ENCODE measurements around the gene POLR1C.
"Not testable (repeated sequence)": the region's sequence is repeated elsewhere in the genome, so short reads cannot be mapped to it uniquely, and the experiment has no call there.

Gene POLR1C

DNA sequence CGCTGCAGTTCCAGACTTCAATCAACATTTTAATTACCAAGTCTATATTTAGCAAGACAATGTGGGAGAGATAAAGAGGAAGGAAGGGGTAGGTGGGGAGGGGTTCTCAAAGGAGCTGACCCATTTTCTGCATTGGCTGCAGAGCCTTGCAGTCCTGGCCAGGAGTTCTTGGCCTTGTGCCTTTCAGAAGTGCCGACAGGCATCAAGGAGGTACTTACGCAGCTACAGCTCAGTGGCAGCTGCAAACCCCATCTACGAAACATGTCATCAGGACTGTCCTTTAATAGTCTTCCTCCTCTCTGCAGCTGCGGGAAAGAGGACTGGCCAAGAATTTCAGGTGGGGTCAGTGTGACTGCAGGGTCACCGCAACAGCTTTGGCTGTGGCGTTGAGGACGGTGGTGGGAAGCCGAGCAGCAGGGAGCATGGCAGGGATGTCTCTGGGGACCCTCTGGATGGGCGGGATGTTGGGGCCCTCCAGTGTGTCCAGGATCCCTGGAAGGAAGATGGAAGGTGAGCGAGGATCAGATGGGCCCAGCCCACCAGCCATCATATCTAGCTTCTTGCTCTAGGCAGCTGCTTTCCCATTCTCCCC lies 5.0 kb upstream of the POLR1C start:
- no peak for DNase-seq

DNA sequence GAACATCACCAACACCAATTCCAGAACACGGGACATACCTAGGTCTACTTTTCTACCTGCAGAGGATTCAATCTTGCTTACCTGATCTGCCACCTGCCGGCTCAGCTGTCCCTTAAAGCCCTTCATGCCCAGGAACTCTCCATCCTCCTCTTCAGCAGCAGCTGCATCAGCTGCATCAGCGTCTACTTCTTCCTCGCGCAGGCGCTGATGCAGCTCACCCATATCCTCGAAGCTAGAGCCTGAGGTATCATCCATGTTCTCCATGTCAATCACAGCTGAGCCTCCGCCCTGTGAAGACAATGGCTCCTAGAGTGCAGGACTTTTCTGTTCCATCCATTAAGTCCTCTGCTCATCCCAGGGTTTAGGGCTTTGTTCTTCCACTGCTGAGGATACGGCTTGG lies 1.1 kb upstream of the POLR1C start:
- no peak for DNase-seq

DNA sequence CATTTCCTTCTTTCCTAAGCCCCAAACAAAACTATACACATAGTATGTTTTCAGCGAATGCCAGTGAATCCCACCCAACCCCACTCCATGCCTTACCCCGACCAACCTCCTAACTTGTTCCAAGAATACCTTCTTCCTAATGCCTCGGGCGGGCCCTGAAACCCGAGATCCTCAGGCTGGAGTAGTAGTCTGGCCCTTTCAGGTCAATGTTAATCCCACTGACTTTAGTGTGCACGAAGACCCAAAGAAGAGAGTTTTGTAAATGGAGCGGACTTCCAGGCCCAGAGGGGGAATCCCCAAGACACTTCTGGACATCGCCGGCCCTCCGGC lies 557 bp upstream of the POLR1C start:
- no peak for DNase-seq

DNA sequence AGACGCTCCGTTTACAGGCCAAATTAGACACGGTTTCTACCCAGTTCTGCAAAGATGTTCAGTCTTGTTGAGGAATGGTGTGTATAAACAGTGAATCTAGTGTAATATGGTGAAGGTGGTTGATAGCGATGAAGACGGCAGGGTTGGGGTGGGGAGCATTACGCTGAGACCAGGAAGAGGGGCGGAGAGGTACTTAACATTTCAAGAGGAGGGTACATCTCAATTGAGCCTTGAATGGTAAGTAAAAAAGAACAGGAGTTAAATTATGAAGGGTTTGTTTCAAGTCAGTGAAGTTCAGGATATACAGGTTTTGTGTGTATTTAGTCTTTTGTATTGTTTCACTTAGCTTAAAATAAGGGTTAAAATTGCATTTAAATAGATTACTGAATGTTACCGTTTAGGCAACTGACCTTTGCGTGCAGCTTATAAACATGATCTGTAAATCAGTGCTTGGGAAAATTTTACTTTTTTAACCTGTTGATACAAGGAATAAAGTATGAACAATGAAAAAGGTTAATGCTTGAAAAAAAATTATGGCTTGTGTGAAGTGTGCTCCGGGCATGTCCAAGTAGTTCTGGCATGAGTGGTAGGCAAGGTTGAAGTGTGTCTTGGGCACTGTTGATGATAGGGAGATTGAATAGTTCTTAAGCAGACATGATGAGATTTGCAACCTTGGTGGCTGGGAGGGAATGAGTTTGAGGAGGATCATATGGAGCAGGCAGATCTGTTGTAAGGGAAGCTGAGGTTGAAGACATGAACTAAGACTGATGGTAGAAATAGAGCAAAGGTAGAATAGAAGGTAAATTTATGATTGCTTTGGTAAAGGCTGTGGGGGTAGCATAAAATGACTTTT lies 842 bp downstream of the POLR1C start:
- no peak for DNase-seq

DNA sequence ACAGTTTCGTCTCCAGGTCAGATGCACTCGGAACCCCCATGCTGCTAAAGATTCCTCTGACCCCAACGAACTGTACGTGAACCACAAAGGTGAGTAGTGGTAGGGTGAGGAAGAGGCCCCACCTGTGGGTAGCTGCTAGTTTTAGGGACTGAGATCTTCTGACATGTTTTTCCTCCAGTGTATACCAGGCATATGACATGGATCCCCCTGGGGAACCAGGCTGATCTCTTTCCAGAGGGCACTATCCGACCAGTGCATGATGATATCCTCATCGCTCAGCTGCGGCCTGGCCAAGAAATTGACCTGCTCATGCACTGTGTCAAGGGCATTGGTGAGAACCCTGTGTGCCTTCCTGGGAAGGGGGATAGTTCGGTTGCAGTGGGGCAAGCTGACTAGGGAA lies 3.2 kb downstream of the POLR1C start:
- no peak for DNase-seq

DNA sequence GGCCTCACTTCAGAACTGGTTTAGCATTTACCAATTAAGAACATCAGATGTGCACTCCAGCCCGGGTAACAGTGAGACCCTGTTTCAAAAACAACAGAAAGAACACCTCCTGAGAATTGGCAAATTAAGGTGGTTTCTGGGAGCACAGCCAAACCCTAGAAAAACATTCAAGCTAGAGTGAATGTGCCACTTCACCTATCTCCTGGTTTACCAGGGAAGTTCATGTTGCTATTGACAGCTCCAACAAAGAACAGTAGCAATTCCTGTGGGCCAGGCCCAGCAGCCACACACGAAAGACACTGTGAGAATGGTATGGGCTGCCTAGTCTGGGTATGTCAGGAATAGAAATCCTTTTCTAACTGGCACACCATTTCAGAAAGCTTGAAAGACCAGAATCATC lies 4.9 kb downstream of the POLR1C start:
- no peak for DNase-seq

DNA sequence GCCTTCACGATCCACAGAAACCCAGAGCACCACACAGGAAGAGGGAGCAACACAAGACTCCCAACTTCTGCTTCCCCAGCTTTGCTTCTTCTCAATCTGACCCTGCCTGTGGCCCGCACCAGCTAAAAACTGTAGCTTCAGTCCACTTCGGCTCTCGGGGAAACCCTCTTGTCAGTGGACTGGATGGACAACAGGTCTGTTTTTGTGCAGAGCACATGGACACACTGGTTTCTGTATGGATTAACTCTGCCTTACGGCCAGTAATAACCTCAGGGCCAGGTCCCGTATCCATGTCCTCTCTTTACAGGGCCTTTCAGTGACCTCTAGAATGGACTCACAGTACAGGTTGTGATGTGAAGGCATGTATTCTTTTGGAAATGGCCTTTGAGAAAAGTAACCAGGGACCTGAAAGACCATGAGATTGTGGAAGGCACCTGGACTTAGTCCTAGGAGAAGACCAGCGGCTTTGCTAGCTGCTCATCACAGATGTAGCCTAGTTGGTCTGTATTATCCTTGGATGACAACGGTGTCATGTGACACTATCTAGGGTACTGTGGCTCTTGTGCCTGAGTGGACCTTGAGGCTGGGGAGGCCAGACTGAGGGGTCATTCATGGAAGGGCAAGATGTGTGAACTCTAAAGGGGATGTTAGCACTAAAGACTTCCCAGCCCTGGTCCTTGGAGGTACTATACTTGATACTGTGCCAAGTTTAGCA lies 5.8 kb downstream of the POLR1C start:
- no peak for DNase-seq

DNA sequence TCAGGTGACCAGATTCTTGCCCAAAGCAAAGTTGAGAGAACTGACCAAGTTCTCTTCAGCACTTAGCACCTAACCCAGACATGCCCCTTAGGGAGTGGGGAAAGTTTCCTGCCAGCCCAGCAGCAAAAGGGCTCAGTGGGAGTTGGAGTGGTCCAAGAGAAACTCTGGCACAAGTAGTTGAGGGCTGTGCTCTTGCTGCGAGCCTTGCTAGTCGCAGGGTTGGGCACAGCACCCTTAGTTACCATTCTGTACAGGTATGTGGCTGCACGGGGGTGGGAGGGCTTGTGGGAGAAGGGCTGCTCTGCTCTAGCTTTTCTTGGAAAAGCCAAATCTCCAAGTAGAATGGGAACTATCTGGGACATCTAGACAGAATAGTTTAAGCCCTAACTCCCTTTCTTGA lies 6.4 kb downstream of the POLR1C start:
- no peak for DNase-seq

DNA sequence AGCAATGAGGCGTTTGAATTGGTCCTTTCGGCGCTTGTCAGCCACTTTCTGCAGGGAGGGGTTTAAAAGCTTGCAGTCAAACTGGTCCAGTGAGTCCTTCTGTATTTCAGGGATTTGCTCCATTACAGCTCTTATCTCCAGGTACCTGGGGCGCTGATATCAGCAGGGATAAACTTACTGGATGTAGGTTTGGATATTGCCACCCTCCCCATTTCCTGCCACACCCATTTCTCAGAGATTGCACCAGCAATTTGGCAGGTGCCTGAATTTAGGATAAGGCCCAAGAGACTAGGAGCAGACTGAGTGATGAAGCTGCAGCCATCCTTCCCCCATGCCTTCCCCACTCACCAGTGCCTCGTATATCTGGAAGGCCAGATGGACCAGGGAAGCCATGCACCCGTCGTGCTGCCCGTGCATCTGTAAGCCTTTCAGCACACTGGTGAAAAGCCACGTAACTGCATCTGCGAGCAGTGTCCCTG lies 7.6 kb downstream of the POLR1C start:
- DNase-seq: no peak

DNA sequence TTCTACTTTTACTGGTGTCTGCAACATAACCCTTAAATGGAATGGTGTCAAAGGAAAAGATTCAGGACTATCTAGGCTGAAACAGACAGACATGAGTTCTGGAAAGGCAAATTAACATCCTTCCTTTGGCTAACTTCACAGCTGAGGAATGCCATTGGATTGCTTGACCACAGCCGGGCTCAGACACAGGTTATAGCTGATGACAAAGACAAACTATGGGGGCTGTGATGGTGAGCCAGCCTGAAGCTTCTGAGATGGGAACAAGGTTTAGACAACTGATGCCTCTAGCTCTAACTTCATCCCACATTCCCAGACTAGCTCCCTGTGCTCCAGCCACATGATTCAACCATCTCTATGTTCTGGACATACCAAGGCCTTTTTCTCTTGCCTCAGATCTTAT lies 15.3 kb downstream of the POLR1C start:
- no peak for DNase-seq

DNA sequence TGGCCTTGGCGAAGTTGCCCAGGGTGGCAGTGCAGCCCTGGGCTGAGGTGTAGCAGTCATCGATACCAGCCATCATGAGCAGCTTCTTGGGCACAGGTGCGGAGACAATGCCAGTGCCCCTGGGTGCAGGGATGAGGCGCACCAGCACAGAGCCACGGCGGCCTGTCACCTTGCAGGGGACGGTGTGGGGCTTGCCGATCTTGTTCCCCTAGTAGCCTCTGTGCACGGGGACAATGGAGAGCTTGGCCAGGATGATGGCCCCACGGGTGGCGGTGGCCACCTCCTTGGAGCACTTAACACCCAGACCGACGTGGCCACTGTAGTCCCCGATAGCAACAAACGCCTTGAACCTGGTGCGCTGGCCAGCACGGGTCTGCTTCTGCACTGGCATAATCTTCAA lies 22.1 kb downstream of the POLR1C start:
- not testable (repeated sequence) for DNase-seq

DNA sequence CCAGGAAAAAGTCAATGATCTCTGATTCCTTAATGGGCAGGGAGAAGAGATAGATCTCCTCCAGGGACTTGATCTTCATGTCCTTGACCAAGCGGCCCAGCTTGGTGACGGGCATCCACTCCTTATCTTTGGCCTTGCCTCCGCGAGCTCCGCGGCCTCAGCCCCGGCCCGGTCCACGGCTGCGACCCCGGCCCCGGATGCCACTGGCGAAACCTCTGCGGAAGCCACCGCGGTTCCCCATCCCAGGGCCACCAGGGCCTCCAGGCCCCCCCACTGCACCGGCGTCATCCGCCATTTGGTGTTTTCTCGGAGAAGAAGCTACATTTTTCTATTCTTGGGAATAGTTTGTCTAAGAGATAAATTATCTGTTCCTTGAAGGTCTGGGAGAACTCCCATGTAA lies 22.5 kb downstream of the POLR1C start:
- not testable (repeated sequence) for DNase-seq

DNA sequence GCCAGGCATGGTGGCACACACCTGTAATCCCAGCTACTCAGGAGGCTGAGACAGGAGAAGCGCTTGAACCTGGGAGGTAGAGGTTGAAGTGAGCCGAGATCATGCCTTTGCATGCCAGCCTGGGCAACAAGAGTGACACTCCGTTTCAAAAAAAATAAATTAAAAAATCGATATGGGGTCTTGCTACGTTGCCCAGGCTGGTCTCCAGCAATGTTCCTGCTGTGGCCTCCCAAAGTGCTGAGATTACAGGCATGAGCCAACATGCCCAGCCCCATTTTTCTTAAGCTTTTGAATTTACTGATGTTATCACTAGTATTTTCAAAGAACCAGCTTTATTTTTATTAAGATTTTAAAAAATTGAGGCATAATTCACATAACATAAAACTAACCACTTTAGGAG lies 23.6 kb downstream of the POLR1C start:
- DNase-seq: no peak

DNA sequence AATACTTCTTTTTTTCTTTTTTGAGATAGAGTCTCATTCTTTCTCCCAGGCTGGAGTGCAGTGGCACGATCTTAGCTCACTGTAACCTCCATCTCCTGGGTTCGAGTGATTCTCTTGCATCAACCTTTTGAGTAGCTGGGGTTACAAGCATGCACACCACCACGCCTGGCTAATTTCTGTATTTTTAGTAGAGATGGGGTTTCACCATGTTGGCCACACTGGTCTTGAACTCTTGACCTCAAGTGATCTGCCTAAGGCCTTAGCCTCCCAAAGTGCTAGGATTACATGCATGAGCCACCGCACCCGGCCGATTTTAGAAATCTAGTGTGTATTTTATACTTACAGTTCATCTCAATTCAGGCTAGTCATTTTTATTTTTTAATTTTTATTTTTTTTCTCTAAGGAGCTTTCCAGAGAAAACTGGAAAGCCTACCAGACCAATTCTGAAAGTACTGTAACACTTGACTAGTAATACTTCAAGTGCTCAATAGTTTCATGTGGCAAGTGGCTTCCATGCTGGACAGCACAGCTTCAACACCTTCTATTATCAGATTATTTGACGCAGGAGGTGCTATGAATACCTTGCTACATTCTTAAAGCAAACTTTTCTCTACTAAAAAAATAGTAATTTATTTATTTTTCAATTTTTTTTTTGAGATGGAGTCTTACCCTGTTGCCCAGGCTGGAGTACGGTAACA lies 25.0 kb downstream of the POLR1C start:
- no peak for DNase-seq

DNA sequence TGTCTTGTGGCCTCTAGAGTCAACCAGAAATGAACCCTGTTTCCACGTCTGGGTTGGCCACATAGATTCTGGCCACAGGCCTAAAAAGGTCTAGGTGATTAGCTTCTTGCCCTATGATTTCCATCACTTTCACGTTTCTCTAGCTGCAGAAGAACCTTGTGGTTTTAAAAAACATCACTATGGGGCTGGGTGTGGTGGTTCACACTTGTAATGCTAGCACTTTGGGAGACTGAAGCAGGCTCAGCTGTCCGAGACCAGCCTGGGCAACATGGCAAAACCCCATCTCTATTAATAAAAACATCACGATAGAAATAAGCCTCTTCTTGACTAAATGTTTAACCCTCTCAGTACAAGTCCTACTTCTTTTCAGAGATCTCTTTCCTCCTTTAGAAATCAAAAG lies 27.6 kb downstream of the POLR1C start:
- no peak for DNase-seq

DNA sequence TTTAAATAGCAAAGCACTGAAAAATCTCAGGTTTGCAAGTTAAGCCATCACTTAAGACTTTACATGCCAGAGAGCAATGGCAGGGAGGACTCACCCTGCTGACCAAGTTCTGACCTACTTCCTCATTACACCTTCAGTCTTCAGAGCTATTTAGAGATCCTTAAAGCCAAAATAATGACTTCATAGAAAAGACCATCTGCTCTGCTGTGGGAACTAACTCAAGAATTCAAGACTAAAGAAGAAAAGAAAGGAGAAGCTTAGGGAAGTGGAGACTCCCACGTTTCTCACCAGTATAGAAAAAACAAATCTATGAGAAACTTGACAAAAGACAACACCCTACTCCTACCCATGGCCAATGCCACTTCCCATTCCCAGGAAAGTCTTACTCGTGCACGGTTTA lies 30.3 kb downstream of the POLR1C start:
- no peak for DNase-seq

DNA sequence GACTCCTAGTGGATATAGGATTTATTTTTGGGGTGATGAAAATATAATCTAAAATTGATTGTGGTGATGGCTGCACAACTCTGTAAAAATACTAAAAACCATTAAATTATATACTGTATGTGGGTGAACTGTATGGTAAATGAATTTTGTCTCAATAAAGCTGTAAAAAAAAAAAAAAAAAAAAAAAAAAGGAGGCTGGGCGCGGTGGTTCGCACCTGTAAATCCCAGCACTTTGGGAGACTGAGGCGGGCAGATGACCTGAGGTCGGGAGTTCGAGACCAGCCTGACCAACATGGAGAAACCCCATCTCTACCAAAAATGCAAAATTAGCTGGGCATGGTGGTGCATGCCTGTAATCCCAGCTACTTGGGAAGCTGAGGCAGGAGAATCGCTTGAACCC lies 40.7 kb downstream of the POLR1C start:
- not testable (repeated sequence) for DNase-seq

DNA sequence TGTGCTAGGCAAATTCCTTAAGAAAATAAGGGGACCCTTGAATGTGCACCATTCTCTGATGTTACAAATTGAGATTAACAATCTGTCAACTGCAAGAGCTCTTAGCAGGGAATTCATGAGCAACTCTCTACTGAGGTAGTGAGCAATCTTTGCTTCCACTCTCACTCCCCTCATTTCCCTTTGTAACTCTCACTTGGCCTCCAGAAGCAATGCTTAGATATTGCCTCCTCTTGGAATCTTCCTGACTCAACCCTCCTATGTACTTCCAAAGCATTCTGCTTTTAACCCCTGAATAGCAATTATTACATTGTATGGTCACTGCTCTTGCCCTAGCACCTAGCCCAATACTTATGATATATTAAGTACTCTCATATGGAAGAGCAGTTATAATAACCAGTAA lies 42.4 kb downstream of the POLR1C start:
- no peak for DNase-seq

DNA sequence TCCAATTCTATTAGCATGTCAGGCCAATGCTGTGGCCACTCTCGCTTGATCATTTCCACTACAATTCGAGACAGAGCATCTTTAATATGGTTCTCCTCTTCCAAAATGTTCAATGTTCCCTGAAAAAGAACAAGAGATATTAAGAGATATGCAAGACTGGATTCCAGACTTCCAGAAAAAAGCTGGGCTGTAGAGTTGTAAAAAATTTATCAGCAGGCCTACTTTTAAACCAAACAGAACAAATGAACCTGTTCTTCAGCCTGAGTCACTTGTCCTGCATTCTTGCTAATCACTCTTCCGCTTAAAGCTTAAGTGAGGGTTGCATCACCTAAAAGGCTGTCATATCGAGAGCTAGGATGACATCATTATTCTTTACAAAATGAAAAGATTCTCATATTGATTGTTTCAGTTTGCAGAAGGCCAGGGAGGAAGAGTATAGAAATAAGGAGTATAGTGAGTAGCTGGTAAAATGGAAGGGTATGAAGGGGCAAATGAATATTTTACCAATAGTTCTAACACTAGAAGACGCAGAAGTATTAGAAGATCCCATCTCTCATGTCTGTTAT lies 54.1 kb downstream of the POLR1C start:
- DNase-seq: no peak

All from NCI-H345 (cell line).